GM19463 (cell line): ENCODE measurements around the gene PLEKHG5.

Experiments
- ATAC-seq: cut with Tn5 transposase; IDR thresholded peaks from one replicate; pipeline ENCODE4 v1.9.1; 2021; ENCODE audit warnings: mild to moderate bottlenecking, moderate library complexity; ENCODE audit not compliant: unreplicated experiment

The PLEKHG5 gene

GRCh38 chr1:6491480-6491962, at the start of gene PLEKHG5:
Gene PLEKHG5 (minus strand): TSS chr1:6491667. CDS start chr1:6477571, 14,096 bp downstream.
- ATAC-seq: no peak

GRCh38 chr1:6538956-6539355, 47.5 kb upstream of the PLEKHG5 start:
- ATAC-seq: no peak

- no peak for ATAC-seq
These were observed 44.8 kb upstream of the PLEKHG5 start for GRCh38 chr1:6536291-6536690.

GRCh38 chr1:6535214-6535613, 43.7 kb upstream of the PLEKHG5 start:
- ATAC-seq: no peak

GRCh38 chr1:6534248-6534822, 42.9 kb upstream of the PLEKHG5 start:
- ATAC-seq: no peak

GRCh38 chr1:6531996-6532395, 40.5 kb upstream of the PLEKHG5 start:
- ATAC-seq: no peak

GRCh38 chr1:6530504-6531160, 39.2 kb upstream of the PLEKHG5 start:
- no peak for ATAC-seq

- no peak for ATAC-seq
These were observed 37.0 kb upstream of the PLEKHG5 start for GRCh38 chr1:6528492-6528891.

- ATAC-seq: no peak
These were observed 34.8 kb upstream of the PLEKHG5 start for GRCh38 chr1:6526316-6526715.

GRCh38 chr1:6523566-6523965, 32.1 kb upstream of the PLEKHG5 start:
- no peak for ATAC-seq

- ATAC-seq: no peak
These were observed 30.1 kb upstream of the PLEKHG5 start for GRCh38 chr1:6521536-6521935.

- no peak for ATAC-seq
These were observed 28.6 kb upstream of the PLEKHG5 start for GRCh38 chr1:6519935-6520671.

- ATAC-seq: no peak
These were observed 28.0 kb upstream of the PLEKHG5 start for GRCh38 chr1:6519491-6519934.

- ATAC-seq: no peak
These were observed 26.0 kb upstream of the PLEKHG5 start for GRCh38 chr1:6517435-6517851.

- ATAC-seq: no peak
These were observed 24.3 kb upstream of the PLEKHG5 start for GRCh38 chr1:6515771-6516170.

GRCh38 chr1:6513320-6513801, 21.9 kb upstream of the PLEKHG5 start:
- ATAC-seq: no peak

- no peak for ATAC-seq
These were observed 21.4 kb upstream of the PLEKHG5 start for GRCh38 chr1:6512908-6513280.

GRCh38 chr1:6512245-6512907, 20.9 kb upstream of the PLEKHG5 start:
- no peak for ATAC-seq

GRCh38 chr1:6511561-6512244, 20.2 kb upstream of the PLEKHG5 start:
- no peak for ATAC-seq

- no peak for ATAC-seq
These were observed 19.6 kb upstream of the PLEKHG5 start for GRCh38 chr1:6511056-6511455.

GRCh38 chr1:6510493-6510892, 19.0 kb upstream of the PLEKHG5 start:
- no peak for ATAC-seq
